HG02642 (cell line): ENCODE measurements around the gene BRMS1.
"Not testable (repeated sequence)": the region's sequence is repeated elsewhere in the genome, so short reads cannot be mapped to it uniquely, and the experiment has no call there.

Source experiments
- ATAC-seq: cut with Tn5 transposase; IDR thresholded peaks from one replicate; pipeline ENCODE4 v1.9.1; 2021; ENCODE audit warnings: mild to moderate bottlenecking; ENCODE audit not compliant: unreplicated experiment, poor library complexity

BRMS1 gene

GRCh38 chr11:66344550-66345315 lies at the start of gene BRMS1:
Gene BRMS1 (minus strand): TSS chr11:66345104. CDS start chr11:66342234, 2,870 bp downstream.
- peak; percentile 70 for ATAC-seq

GRCh38 chr11:66393954-66394353 lies 49.0 kb upstream of the BRMS1 start:
- no peak for ATAC-seq

- no peak for ATAC-seq
These were observed 46.4 kb upstream of the BRMS1 start for GRCh38 chr11:66391322-66391721.

GRCh38 chr11:66388780-66389386 lies 44.0 kb upstream of the BRMS1 start:
- ATAC-seq: no peak

GRCh38 chr11:66386171-66387069 lies 41.5 kb upstream of the BRMS1 start:
- ATAC-seq: no peak

- not testable (repeated sequence) for ATAC-seq
These were observed 39.4 kb upstream of the BRMS1 start for GRCh38 chr11:66384316-66384715.

GRCh38 chr11:66380264-66380663 lies 35.4 kb upstream of the BRMS1 start:
- not testable (repeated sequence) for ATAC-seq

- ATAC-seq: not testable (repeated sequence)
These were observed 28.9 kb upstream of the BRMS1 start for GRCh38 chr11:66373690-66374287.

GRCh38 chr11:66373265-66373664 lies 28.4 kb upstream of the BRMS1 start:
- no peak for ATAC-seq

- ATAC-seq: peak; percentile 46
These were observed 26.9 kb upstream of the BRMS1 start, which contains the start of gene SLC29A2 for GRCh38 chr11:66371627-66372415. Gene SLC29A2 (minus strand): TSS chr11:66371760. CDS start chr11:66371591, 169 bp downstream.

GRCh38 chr11:66369073-66369894 lies 24.4 kb upstream of the BRMS1 start:
- ATAC-seq: no peak

- no peak for ATAC-seq
These were observed 23.6 kb upstream of the BRMS1 start for GRCh38 chr11:66368484-66368883.

- ATAC-seq: no peak
These were observed 22.8 kb upstream of the BRMS1 start for GRCh38 chr11:66367561-66368312.

- ATAC-seq: no peak
These were observed 22.1 kb upstream of the BRMS1 start for GRCh38 chr11:66366844-66367477.

GRCh38 chr11:66365711-66366619 lies 21.1 kb upstream of the BRMS1 start:
- ATAC-seq: no peak

GRCh38 chr11:66365166-66365565 lies 20.3 kb upstream of the BRMS1 start:
- no peak for ATAC-seq
